ENCODE data around the gene UBE2D4.
"Not testable (repeated sequence)": the region's sequence is repeated elsewhere in the genome, so short reads cannot be mapped to it uniquely, and the experiment has no call there.

Gene UBE2D4

GRCh38 chr7:43925984-43926797, at the start of gene UBE2D4:
UBE2D4 (plus strand) TSS chr7:43926436; CDS start chr7:43926533, 97 bp downstream.
- peak; percentile 60 to 82 for DNase-seq

DNA sequence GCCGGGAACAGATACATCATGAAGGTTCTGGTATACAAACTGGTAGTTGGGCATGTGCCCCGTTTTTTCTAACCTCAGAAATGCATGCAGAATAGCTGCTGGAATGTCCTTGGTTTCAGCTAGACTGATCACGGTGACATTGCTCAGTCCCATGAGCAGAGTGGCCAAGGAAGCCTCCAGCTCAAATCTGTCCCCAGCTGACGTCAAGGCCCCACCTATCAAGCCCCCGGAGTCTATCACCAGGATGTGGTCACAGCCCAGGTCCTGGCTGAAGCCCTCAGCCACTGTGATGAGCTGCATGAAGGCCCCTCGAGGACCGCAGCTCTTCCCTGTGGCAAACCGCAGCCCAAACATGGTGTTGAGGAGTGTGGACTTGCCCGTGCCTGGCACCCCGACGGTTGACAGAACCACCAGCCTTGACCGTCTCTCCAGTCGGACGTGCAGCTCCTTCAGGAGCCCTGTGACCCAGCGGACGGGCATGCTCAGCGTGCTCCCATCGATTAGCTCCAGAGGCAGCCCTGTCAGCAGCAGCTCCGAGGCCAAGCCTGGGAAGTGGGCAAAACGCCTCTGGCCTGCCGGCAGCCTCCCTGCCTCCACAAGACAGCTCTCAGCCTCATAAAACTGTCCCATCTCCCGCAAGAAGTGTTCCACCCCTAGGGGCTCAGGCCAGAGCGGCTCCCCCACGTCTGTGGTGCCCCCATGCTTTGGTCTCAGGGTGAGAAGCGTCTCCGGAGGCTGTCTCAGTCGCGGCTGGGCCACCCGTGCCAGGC, 49.1 kb upstream of the UBE2D4 start:
- no peak for DNase-seq

- no peak for DNase-seq
These were observed 48.0 kb upstream of the UBE2D4 start for GRCh38 chr7:43877968-43878864.

- DNase-seq: no peak
These were observed 47.4 kb upstream of the UBE2D4 start for GRCh38 chr7:43878867-43879266.

DNA sequence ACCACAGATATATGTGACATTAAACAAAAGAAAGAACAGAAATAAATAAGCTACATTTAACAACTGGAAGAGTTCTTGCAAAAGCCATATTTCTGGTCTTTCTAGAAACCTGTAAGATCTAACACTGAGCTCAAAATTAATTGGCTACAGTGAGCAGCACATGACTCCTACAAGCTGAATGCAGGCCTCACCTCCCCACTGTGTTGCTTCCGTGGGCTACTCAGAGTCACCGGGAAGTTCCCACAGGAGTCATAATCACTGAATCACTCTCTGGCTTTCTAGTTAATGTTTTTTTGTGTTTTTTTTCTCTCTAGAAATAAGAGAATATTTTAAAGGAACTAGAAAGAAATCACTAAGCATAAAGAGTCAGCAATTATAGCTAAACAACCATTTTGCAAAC, 46.8 kb upstream of the UBE2D4 start:
- no peak for DNase-seq

- DNase-seq: no peak
These were observed 45.6 kb upstream of the UBE2D4 start for GRCh38 chr7:43880596-43880995.

- DNase-seq: no peak
These were observed 42.0 kb upstream of the UBE2D4 start for GRCh38 chr7:43884209-43884608.

- DNase-seq: no peak
These were observed 41.6 kb upstream of the UBE2D4 start for GRCh38 chr7:43884617-43885016.

DNA sequence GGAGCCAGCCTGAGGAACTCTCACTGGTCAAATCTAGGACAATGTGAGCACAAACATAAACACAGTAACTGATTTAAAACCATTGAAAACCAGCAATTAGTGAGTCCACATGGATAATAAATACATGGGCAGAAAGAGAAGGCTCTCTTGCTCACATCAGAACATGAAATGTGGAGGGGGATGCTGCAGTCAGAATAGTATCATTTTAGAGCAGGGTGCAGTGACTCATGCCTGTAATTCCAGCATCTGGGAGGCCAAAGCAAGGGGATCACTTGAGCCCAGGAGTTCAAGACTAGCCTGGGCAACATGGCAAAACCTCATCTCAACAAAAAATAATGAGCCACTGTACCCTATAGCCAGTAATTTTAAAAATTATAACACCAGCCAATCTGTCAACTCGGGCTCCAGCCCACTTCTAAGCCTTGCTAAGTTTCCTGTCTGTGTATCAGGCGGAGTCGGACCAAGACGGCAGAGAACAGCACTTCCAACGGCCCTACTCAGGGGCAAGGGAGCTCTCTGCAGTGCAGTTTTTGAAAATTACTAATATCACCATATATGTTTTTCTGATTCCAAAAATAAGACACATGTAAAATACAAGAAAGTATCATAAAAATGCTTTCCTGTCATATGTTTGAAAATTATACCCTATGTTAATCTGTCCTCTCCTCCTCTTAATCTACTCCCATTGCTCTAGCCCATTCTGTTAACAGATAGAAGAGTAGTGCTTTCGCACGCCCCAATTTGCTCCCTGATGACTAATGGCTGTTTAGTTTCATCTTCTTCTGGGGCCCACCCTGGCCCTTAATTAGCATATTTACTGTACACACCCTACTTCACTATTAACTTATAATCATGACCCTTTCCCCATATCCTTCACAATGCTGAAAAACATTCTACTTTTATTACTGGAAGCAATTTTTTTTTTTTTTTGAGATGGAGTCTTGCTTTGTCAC, 37.0 kb upstream of the UBE2D4 start:
- no peak for DNase-seq

DNA sequence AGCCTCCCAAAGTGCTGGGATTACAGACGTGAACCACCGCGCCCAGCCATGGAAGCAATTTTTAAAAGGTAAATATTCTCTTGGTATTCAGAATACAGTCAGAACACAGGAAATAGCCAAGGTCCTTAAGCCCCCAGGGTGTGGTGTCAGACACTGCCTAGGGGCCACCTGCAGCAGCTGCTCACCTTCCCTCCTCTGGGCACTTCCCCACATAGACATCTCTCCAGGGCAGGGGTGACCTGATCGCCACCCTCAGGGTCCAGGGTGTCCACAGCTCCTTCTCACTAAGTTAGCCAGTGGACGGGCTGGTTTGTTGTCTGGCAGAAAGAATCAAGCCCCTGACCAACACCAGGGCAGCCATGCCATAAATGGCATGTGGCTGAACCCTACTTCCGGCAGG, 35.8 kb upstream of the UBE2D4 start:
- no peak for DNase-seq

- no peak for DNase-seq
These were observed 34.9 kb upstream of the UBE2D4 start for GRCh38 chr7:43891069-43891955.

- no peak for DNase-seq
These were observed 30.3 kb upstream of the UBE2D4 start for GRCh38 chr7:43895847-43896415.

GRCh38 chr7:43898571-43898970, 27.7 kb upstream of the UBE2D4 start:
- DNase-seq: not testable (repeated sequence)

- DNase-seq: no peak
These were observed 23.6 kb upstream of the UBE2D4 start for GRCh38 chr7:43902542-43903054.

- no peak for DNase-seq
These were observed 21.6 kb upstream of the UBE2D4 start for GRCh38 chr7:43904533-43905208.

DNA sequence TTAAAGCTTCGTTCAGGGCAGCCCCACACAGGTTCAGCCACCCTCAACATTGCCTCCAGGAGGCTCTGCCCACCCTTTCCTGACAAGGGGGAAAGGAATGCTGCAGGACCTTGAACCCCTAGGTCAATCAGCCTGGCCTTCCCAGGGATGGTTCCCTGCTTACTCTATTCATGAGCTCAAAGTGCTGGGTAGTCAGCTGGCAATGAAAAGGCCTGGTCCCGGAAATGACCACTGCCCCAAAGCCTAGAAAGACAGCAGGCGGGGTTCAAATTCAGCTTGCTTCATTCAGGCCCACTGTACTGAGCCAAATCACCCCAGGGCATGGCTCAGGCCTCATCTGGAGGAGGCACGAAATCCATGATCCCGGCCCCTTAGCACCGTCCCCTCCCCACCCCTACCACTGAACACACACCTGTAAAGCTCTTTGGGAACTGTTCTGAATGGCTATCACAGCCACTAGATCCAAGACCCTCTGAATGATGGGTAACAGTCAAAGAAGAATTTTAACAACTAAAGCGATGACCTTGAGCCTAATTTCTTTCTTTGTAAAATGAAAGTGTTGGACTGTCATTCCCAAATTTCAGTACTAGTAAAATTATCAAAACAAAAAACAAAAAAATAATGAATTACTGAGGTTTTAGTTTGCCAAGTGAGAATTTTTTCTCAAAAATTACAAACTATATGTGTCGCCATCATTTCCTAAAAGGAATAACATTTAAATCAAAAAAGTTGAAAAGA, 20.9 kb upstream of the UBE2D4 start:
- no peak for DNase-seq

GRCh38 chr7:43905956-43906330, 20.3 kb upstream of the UBE2D4 start:
- peak; percentile 6 to 35 for DNase-seq

DNA sequence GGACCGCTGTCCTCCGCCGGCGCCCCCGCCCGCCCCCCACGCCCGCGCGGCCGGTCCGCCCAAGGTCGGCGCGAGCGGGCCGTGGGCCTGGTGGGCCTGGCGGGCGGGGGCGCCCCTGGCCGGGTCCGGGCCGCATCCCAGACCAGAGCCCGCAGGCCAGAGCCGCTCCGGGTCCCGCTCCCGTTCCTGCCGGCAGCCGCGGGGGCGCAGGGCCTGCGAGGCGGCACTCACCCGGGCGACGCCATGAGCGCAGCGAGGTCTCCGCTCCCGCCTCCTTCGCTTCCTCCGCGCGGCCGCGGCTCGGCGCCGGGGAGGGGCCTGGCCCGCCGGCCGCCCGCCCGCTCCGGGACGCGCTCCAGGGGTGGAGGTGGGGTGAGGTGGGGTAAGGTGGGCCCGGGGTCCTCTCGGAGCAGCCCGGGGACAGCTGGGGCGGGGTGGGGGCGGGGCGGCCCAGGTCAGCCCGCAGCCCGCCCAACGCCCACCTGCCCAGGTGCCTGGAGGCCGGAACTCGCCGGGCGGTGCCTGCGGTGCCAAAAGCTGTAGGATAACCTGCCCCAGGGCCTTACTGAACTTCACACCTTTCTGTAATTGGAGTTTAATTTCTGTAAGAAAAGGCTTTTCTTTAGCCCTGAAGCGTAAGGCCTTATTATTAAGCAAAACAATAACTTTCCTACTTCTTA, 19.8 kb upstream of the UBE2D4 start, which contains the start of gene URGCP:
Gene URGCP (minus strand): TSS at position 266 of the 680 bp plus-strand sequence. CDS start 21 bp downstream, at position 245.
- peak in 1 of 2 experiments; percentile 20 for DNase-seq
